HL-60 (cell line): ENCODE measurements around the gene AWAT2.

ENCODE experiments used
- CTCF ChIP-seq: IDR thresholded peaks from one replicate; pipeline ENCODE4 v1.5.1; 2011; ENCODE audit warnings: low read length, control low read depth, inconsistent platforms; ENCODE audit not compliant: insufficient read depth
- GABPA ChIP-seq: IDR thresholded peaks from 2 replicates; pipeline ENCODE4 v1.6.1; 2012; ENCODE audit warnings: low read depth
- POLR2AphosphoS5 ChIP-seq: IDR thresholded peaks from 2 replicates; pipeline ENCODE4 v1.6.1; 2012; ENCODE audit warnings: low read depth
- REST ChIP-seq: IDR thresholded peaks from 2 replicates; pipeline ENCODE4 v1.6.1; 2012; ENCODE audit warnings: low read depth; ENCODE audit not compliant: insufficient replicate concordance
- SPI1 ChIP-seq: IDR thresholded peaks from 2 replicates; pipeline ENCODE4 v1.6.1; 2012; ENCODE audit warnings: low read depth, mild to moderate bottlenecking, borderline replicate concordance

- no peak for TF ChIP-seq POLR2AphosphoS5
- no peak for TF ChIP-seq CTCF
- no peak for TF ChIP-seq SPI1
- TF ChIP-seq REST, result no peak
- TF ChIP-seq GABPA, result no peak
Measured at GRCh38 chrX:70054391-70054790, 4.7 kb upstream of the AWAT2 start.
